Mesendoderm (in vitro differentiated cells): Measurements from ENCODE around the gene SLC4A5.

Experiments
- DNase-seq: peaks from one replicate; pipeline ENCODE4 v3.0.0; 2013
- H2AK5ac ChIP-seq: 2 replicates; pipeline ENCODE4 v1.6.1; 2013; ENCODE audit warnings: low read length, inconsistent platforms
- H2BK120ac ChIP-seq: 2 replicates; pipeline ENCODE4 v1.6.1; 2013; ENCODE audit warnings: low read depth, mild to moderate bottlenecking, low read length, moderate library complexity, mixed read lengths
- H2BK15ac ChIP-seq: replicated peaks from 2 replicates; pipeline ENCODE4 v1.6.1; 2013; ENCODE audit warnings: low read depth, mild to moderate bottlenecking, moderate library complexity
- H2BK5ac ChIP-seq: 2 replicates; pipeline ENCODE4 v1.6.1; 2013; ENCODE audit warnings: low read length, inconsistent platforms
- H3K18ac ChIP-seq: 2 replicates; pipeline ENCODE4 v1.6.1; 2013; ENCODE audit warnings: mild to moderate bottlenecking, low read length, mixed read lengths
- H3K23ac ChIP-seq: one replicate; pipeline ENCODE4 v1.6.1; 2013; ENCODE audit warnings: low read length
- H3K27ac ChIP-seq: 2 replicates; pipeline ENCODE4 v1.5.1; 2013; ENCODE audit warnings: low read depth, mild to moderate bottlenecking, inconsistent platforms, low read length, moderate library complexity
- H3K27me3 ChIP-seq: 2 replicates; pipeline ENCODE4 v1.6.1; 2013; ENCODE audit warnings: low read length, control low read depth, mild to moderate bottlenecking, inconsistent platforms; ENCODE audit not compliant: insufficient read depth, poor library complexity
- H3K36me3 ChIP-seq: 2 replicates; pipeline ENCODE4 v1.6.1; 2013; ENCODE audit warnings: low read length, inconsistent platforms; ENCODE audit not compliant: control insufficient read depth, insufficient read depth
- H3K4ac ChIP-seq: one replicate; pipeline ENCODE4 v1.6.1; 2013; ENCODE audit warnings: low read depth, mild to moderate bottlenecking, low read length, moderate library complexity
- H3K4me1 ChIP-seq: 2 replicates; pipeline ENCODE4 v1.6.1; 2013; ENCODE audit warnings: low read depth, low read length, inconsistent platforms; ENCODE audit not compliant: control insufficient read depth
- H3K4me2 ChIP-seq: 2 replicates; pipeline ENCODE4 v1.6.1; 2013; ENCODE audit warnings: low read length
- H3K4me3 ChIP-seq: 2 replicates; pipeline ENCODE4 v1.5.1; 2013; ENCODE audit warnings: mild to moderate bottlenecking, low read length
- H3K56ac ChIP-seq: one replicate; pipeline ENCODE4 v1.6.1; 2013; ENCODE audit warnings: low read length
- H3K79me1 ChIP-seq: 2 replicates; pipeline ENCODE4 v1.6.1; 2013; ENCODE audit warnings: low read length, inconsistent platforms
- H3K79me2 ChIP-seq: 2 replicates; pipeline ENCODE4 v1.6.1; 2013; ENCODE audit warnings: mild to moderate bottlenecking, low read length; ENCODE audit not compliant: control insufficient read depth, insufficient read depth
- H3K9ac ChIP-seq: 2 replicates; pipeline ENCODE4 v1.6.1; 2013; ENCODE audit warnings: low read length, inconsistent platforms
- H4K5ac ChIP-seq: one replicate; pipeline ENCODE4 v1.6.1; 2013; ENCODE audit warnings: low read length
- H4K8ac ChIP-seq: one replicate; pipeline ENCODE4 v1.6.1; 2013; ENCODE audit warnings: low read depth, mild to moderate bottlenecking, control low read depth, low read length, moderate library complexity
- WGBS: extraction: QIAGEN DNeasy Blood & Tissue Kit; methylation state at CpG from one replicate; pipeline ENCODE4 v1.1.7; 2013; ENCODE audit warnings: low lambda C conversion rate, missing lambda C conversion rate; ENCODE audit not compliant: insufficient coverage; ENCODE audit errors: extremely low coverage; 5-methylcytosine and 5-hydroxymethylcytosine counted together

The SLC4A5 gene

GRCh38 chr2:74199871-74200305 is 143.3 kb downstream of the SLC4A5 start:
- H3K4me2 ChIP-seq, result peak overlapping the region; percentile 92
- peaks cover 59% of the 10 kb centered on the region for H3K79me2 ChIP-seq
- no CpG with 5 or more reads among the region's 8 CpGs for WGBS
- no peaks in the 10 kb centered on the region for H3K27me3 ChIP-seq
- no peak overlapping the region for H4K5ac ChIP-seq
- H3K36me3 ChIP-seq, result no peaks in the 10 kb centered on the region
- H2BK15ac ChIP-seq, result no peak overlapping the region
- H3K56ac ChIP-seq, result peak overlapping the region; percentile 93
- no peak overlapping the region for H3K23ac ChIP-seq
- no peak overlapping the region for H2BK120ac ChIP-seq
- peak overlapping the region; percentile 100 for H3K9ac ChIP-seq
- H3K4me1 ChIP-seq, result peaks cover 8% of the 10 kb centered on the region
- DNase-seq, result no peak
- H3K18ac ChIP-seq, result no peak overlapping the region
- no peak overlapping the region for H2BK5ac ChIP-seq
- H4K8ac ChIP-seq, result no peak overlapping the region
- H3K27ac ChIP-seq, result no peak overlapping the region
- H3K79me1 ChIP-seq, result no peaks in the 10 kb centered on the region
- H3K4me3 ChIP-seq, result peak overlapping the region; percentile 79
- no peak overlapping the region for H2AK5ac ChIP-seq
- no peak overlapping the region for H3K4ac ChIP-seq

DNA sequence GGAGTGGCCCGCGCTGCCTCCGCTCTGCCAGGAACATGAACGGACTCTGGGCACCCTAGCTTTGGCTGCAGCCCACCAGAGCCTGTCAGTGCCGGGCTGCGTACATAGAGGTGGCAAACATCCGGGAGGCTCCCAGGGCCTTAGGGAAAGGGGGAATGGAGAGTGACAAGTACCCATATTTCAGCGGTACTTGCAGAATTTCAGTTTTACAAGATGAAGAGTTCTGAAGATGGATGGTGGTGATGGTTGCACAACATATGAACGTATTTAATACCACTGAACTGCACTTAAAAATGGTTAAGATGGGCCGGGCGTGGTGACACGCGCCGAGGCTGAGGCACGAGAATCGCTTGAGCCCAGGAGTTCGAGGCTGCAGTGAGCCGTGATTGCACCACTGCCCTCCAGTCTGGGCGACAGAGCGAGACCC is 143.9 kb downstream of the SLC4A5 start:
- Histone ChIP-seq H3K79me1 (no peaks in the 10 kb centered on the region), H4K5ac (no peak overlapping the region), H2BK5ac (peak overlapping the region; percentile 2), H3K18ac (no peak overlapping the region), H3K4me1 (peaks cover 5% of the 10 kb centered on the region), H4K8ac (no peak overlapping the region), H3K79me2 (peaks cover 53% of the 10 kb centered on the region), H3K27me3 (no peaks in the 10 kb centered on the region), H2AK5ac (no peak overlapping the region), H3K4me2 (peak overlapping the region; percentile 64), H3K27ac (no peak overlapping the region), H3K23ac (no peak overlapping the region), H2BK120ac (no peak overlapping the region), H3K56ac (peak overlapping the region; percentile 93), H3K9ac (peak overlapping the region; percentile 100), H3K4me3 (peak overlapping the region; percentile 79), H2BK15ac (no peak overlapping the region), H3K36me3 (no peaks in the 10 kb centered on the region), H3K4ac (no peak overlapping the region)
- no CpG with 5 or more reads among the region's 20 CpGs for WGBS
- DNase-seq, result no peak

GRCh38 chr2:74198461-74199274 is 144.5 kb downstream of the SLC4A5 start, which contains the start of gene MTHFD2:
Gene MTHFD2, plus strand, starts transcription at chr2:74198615. Its CDS starts 27 bp downstream, at chr2:74198642.
- peak; percentile 100 for DNase-seq
- Histone ChIP-seq H2AK5ac (no peak within 1 kb of the TSS), H3K23ac (peak within 1 kb of the TSS; percentile 91)

GRCh38 chr2:74198023-74198460 is 145.2 kb downstream of the SLC4A5 start:
- H3K36me3 ChIP-seq, result no peaks in the 10 kb centered on the region
- no peak for DNase-seq
- H4K5ac ChIP-seq, result no peak overlapping the region
- H3K4me1 ChIP-seq, result peaks cover 2% of the 10 kb centered on the region
- no peak overlapping the region for H2AK5ac ChIP-seq
- no peak overlapping the region for H3K18ac ChIP-seq
- peak overlapping the region; percentile 32 for H3K9ac ChIP-seq
- H3K4me3 ChIP-seq, result no peak overlapping the region
- H3K27me3 ChIP-seq, result no peaks in the 10 kb centered on the region
- peaks cover 41% of the 10 kb centered on the region for H3K79me2 ChIP-seq
- no peak overlapping the region for H2BK5ac ChIP-seq
- H2BK120ac ChIP-seq, result no peak overlapping the region
- no peak overlapping the region for H2BK15ac ChIP-seq
- peak overlapping the region; percentile 2 for H3K4me2 ChIP-seq
- no peak overlapping the region for H3K27ac ChIP-seq
- no peak overlapping the region for H4K8ac ChIP-seq
- H3K56ac ChIP-seq, result peak overlapping the region; percentile 59
- H3K23ac ChIP-seq, result no peak overlapping the region
- no peak overlapping the region for H3K4ac ChIP-seq
- no CpG with 5 or more reads among the region's 18 CpGs for WGBS
- H3K79me1 ChIP-seq, result no peaks in the 10 kb centered on the region

More at GRCh38 chr2:74198461-74199274, 144.5 kb downstream of the SLC4A5 start, which contains the start of gene MTHFD2:
- H3K56ac ChIP-seq, result peak within 1 kb of the TSS; percentile 100
- H4K5ac ChIP-seq, result no peak within 1 kb of the TSS
- no peaks in the 10 kb centered on the region for H3K27me3 ChIP-seq
- H3K4ac ChIP-seq, result peak within 1 kb of the TSS; percentile 93
- H2BK15ac ChIP-seq, result no peak within 1 kb of the TSS
- peaks cover 46% of the 10 kb centered on the region for H3K79me2 ChIP-seq
- peak within 1 kb of the TSS; percentile 79 for H3K4me3 ChIP-seq
- no peaks in the 10 kb centered on the region for H3K79me1 ChIP-seq
- H3K4me1 ChIP-seq, result peaks cover 2% of the 10 kb centered on the region
- peak within 1 kb of the TSS; percentile 100 for H3K9ac ChIP-seq
- H2BK5ac ChIP-seq, result peak within 1 kb of the TSS; percentile 97
- H4K8ac ChIP-seq, result no peak within 1 kb of the TSS
- no peaks in the 10 kb centered on the region for H3K36me3 ChIP-seq
- peak within 1 kb of the TSS; percentile 92 for H3K27ac ChIP-seq
- no CpG with 5 or more reads among the region's 96 CpGs for WGBS
- peak within 1 kb of the TSS; percentile 64 for H3K4me2 ChIP-seq
- H2BK120ac ChIP-seq, result peak within 1 kb of the TSS; percentile 33
- H3K18ac ChIP-seq, result peak within 1 kb of the TSS; percentile 93

- H4K5ac ChIP-seq, result no peak overlapping the region
- H3K18ac ChIP-seq, result no peak overlapping the region
- no peak overlapping the region for H4K8ac ChIP-seq
- no peaks in the 10 kb centered on the region for H3K36me3 ChIP-seq
- H3K4ac ChIP-seq, result no peak overlapping the region
- H2BK120ac ChIP-seq, result no peak overlapping the region
- H3K4me1 ChIP-seq, result peaks cover 2% of the 10 kb centered on the region
- H3K79me2 ChIP-seq, result peaks cover 31% of the 10 kb centered on the region
- H3K4me3 ChIP-seq, result no peak overlapping the region
- H3K56ac ChIP-seq, result no peak overlapping the region
- no peak overlapping the region for H3K4me2 ChIP-seq
- no peak overlapping the region for H3K9ac ChIP-seq
- H2BK15ac ChIP-seq, result no peak overlapping the region
- H3K23ac ChIP-seq, result no peak overlapping the region
- H2BK5ac ChIP-seq, result no peak overlapping the region
- H3K27ac ChIP-seq, result no peak overlapping the region
- H3K79me1 ChIP-seq, result no peaks in the 10 kb centered on the region
- H2AK5ac ChIP-seq, result no peak overlapping the region
- WGBS, result no CpG with 5 or more reads among the region's 4 CpGs
- H3K27me3 ChIP-seq, result no peaks in the 10 kb centered on the region
- DNase-seq, result no peak
These were observed 146.2 kb downstream of the SLC4A5 start for GRCh38 chr2:74197049-74197448.
